Activated CD4-positive, alpha-beta T cell treated with anti-CD3 and anti-CD28 coated beads, Interleukin-2, amount 10 ng/mL, durations not matched to agents 7 days and 5 days (primary cell): ENCODE measurements around the gene IMPG1. TPM values are rescaled to one million over a fixed set of nuclear protein-coding genes. Genes with fewer than 3 reads are reported as not detected.
"Not testable (repeated sequence)": the region's sequence is repeated elsewhere in the genome, so short reads cannot be mapped to it uniquely, and the experiment has no call there.

Experiments
- CTCF ChIA-PET: fragments of 350-600 bp; sonication (Branson Sonifier 250); formaldehyde crosslinking; loops from one replicate; lab custom pipeline; 2021; ENCODE audit warnings: antibody characterized with exemption; lab: Charles Lee
- POLR2A ChIA-PET: fragments of 350-600 bp; sonication (Branson Sonifier 250); formaldehyde crosslinking; loops from one replicate; lab custom pipeline; 2021; ENCODE audit warnings: antibody characterized with exemption; lab: Charles Lee
- DNase-seq: peaks from one replicate; pipeline ENCODE4 v3.0.0-alpha.2; 2020
- H3K27ac Mint-ChIP-seq: one replicate; pipeline ENCODE4 v1.8.0; 2021; ENCODE audit warnings: mild to moderate bottlenecking, moderate library complexity, mixed read lengths
- H3K27me3 Mint-ChIP-seq: one replicate; pipeline ENCODE4 v1.8.0; 2021; ENCODE audit warnings: mixed read lengths
- H3K36me3 Mint-ChIP-seq: one replicate; pipeline ENCODE4 v1.8.0; 2021; ENCODE audit warnings: low read depth, mixed read lengths
- H3K4me1 Mint-ChIP-seq: one replicate; pipeline ENCODE4 v1.8.0; 2021; ENCODE audit warnings: mixed read lengths
- H3K4me3 Mint-ChIP-seq: one replicate; pipeline ENCODE4 v1.8.0; 2021; ENCODE audit warnings: mild to moderate bottlenecking, moderate library complexity, mixed read lengths
- H3K9me3 Mint-ChIP-seq: one replicate; pipeline ENCODE4 v1.8.0; 2021; ENCODE audit warnings: mixed read lengths
- total RNA-seq, 2 experiments: library from RNA; stranded (reverse); gene quantifications; one replicate each; pipeline ENCODE4 v1.2.3, GENCODE V29; 2021

IMPG1 gene
- total RNA-seq, 2 experiments from 2014 or later, result not detected

DNA sequence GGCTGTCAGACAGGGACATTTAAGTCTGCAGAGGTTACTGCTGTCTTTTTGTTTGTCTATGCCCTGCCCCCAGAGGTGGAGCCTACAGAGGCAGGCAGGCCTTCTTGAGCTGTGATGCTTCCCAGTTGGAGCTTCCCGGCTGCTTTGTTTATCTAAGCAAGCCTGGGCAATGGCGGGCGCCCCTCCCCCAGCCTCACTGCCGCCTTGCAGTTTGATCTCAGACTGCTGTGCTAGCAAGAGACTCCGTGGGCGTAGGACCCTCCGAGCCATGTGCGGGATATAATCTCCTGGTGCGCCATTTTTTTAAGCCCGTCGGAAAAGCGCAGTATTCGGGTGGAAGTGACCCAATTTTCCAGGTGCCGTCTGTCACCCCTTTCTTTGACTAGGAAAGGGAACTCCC, 167.3 kb downstream of the IMPG1 start:
- CTCF ChIA-PET, result interaction anchor here (0.6 kb wide), 1 partner anchor 904 kb away, joined by 3 read pairs; no protein-coding TSS in a partner anchor
- H3K27me3 Mint-ChIP-seq, H3K36me3 Mint-ChIP-seq, H3K27ac Mint-ChIP-seq, H3K9me3 Mint-ChIP-seq, H3K4me3 Mint-ChIP-seq, POLR2A ChIA-PET, DNase-seq, H3K4me1 Mint-ChIP-seq: not testable (repeated sequence)

DNA sequence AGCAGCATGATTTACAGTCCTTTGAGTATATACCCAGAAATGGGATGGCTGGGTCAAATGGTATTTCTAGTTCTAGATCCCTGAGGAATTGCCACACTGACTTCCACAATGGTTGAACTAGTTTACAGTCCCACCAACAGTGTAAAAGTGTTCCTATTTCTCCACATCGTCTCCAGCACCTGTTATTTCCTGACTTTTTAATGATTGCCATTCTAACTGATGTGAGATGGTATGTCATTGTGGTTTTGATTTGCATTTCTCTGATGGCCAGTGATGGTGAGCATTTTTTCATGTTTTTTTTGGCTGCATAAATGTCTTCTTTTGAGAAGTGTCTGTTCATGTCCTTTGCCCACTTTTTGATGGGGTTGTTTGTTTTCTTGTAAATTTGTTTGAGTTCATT, 172.2 kb downstream of the IMPG1 start:
- H3K4me3 Mint-ChIP-seq, CTCF ChIA-PET, H3K27ac Mint-ChIP-seq, H3K27me3 Mint-ChIP-seq, POLR2A ChIA-PET, H3K9me3 Mint-ChIP-seq, DNase-seq, H3K36me3 Mint-ChIP-seq, H3K4me1 Mint-ChIP-seq: not testable (repeated sequence)

DNA sequence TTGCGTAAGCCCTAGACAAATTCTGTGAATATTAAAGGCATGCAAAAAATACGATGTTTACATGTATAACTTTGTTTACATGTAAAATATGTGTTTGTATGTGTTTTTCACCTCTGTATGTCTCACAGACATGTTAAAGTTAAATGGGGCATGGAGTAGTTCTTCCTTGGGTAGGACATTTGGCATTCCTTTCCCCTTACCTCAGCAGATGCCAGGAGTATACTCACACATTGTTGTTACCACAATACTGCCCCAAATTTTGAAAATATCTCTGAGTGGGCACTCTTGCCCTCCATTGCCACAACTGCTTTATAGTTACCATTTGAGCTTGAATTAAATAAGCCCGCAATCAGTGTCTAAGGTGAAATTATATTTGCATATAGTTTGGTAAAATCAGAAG, 175.9 kb downstream of the IMPG1 start:
- ChIA-PET POLR2A (no interaction called here), CTCF (no interaction called here)
- H3K27me3 Mint-ChIP-seq, result peaks cover 1% of the 10 kb centered on the region
- H3K9me3 Mint-ChIP-seq, result no peaks in the 10 kb centered on the region
- H3K4me3 Mint-ChIP-seq, result no peak overlapping the region
- no peaks in the 10 kb centered on the region for H3K4me1 Mint-ChIP-seq
- H3K27ac Mint-ChIP-seq, result no peak overlapping the region
- no peak for DNase-seq
- H3K36me3 Mint-ChIP-seq, result no peaks in the 10 kb centered on the region

DNA sequence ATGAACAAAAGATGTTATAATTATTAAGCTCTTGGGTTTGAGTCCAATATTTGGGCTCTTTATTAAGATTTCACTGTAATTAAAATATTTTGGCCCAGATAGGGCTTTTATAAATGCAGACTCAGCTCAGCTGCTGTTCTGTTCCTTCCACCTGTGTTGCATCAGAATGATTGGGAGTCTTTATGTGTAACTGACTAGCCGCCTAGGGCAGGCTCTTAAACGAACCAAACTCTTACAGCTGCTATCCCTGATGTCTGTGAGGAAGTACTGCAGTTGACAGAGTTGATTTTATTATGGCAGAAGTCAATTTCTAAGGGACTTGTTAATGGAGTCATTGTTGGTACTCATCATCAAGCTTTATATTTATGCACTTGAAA, 178.7 kb downstream of the IMPG1 start:
- Mint-ChIP-seq H3K36me3 (no peaks in the 10 kb centered on the region), H3K4me1 (no peaks in the 10 kb centered on the region), H3K4me3 (no peak overlapping the region), H3K9me3 (no peaks in the 10 kb centered on the region), H3K27ac (no peak overlapping the region), H3K27me3 (peaks cover 1% of the 10 kb centered on the region)
- no peak for DNase-seq
- ChIA-PET CTCF (interaction anchor here (1.1 kb wide), 1 partner anchor 38 kb away, joined by 3 read pairs; no protein-coding TSS in a partner anchor), POLR2A (no interaction called here)

DNA sequence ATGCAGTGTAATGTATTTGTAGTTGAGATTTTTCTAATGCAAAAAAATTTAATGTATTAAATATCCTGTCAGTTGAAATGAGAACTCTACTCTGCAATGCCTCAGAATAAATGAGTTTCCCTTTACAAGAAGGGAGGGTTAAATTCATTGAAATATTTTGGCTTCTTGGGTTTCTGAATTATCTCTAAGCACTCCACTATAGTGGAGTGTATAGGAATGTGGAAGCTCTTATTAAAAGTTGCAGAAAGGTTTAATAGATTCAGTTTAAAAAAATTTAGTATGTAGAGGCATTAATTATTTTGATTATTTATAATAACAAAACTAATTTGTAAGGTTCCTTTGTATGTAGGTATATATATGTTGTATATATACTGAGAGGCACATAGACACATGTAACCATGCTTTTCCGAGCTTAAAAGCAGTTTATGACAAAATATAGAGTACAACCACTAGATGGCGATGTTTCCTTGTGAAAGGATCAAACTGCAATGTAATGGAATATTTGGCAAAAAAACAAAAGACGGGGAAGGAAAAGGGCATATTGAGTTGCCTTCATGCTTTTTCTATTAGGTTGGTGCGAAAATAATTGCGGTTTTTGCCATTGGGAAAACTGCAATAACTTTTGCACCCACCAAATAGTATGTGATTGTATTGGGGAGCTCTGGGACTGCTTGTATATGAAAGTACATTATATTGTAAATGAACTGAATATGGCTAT, 179.2 kb downstream of the IMPG1 start:
- Mint-ChIP-seq H3K36me3 (no peaks in the 10 kb centered on the region), H3K9me3 (no peaks in the 10 kb centered on the region), H3K4me1 (no peaks in the 10 kb centered on the region), H3K27me3 (peaks cover 1% of the 10 kb centered on the region), H3K4me3 (no peak overlapping the region), H3K27ac (no peak overlapping the region)
- POLR2A ChIA-PET, result no interaction called here
- peak; percentile 14 for DNase-seq
- CTCF ChIA-PET, result interaction anchor here (0.6 to 1.1 kb wide), 2 partner anchors 39 to 66 kb away, joined by 3 read pairs; no protein-coding TSS in a partner anchor

DNA sequence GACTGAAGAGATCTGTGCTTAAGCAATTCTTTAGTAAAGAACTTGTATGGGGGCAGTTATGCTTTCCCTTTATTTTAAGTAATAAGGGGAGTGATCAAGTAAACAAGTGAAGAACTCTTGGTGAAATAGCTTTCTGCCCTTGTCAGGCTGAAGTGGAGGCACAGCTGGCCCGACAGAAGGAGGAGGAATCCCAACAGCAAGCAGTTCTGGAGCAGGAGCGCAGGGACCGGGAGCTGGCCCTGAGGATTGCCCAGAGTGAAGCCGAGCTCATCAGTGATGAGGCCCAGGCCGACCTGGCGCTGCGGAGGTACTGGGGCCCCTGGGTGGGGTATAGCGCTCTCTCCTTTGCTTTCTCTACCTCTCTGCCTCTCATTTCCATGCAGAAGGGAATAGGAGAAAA, 180.1 kb downstream of the IMPG1 start:
- H3K4me3 Mint-ChIP-seq, result no peak overlapping the region
- H3K36me3 Mint-ChIP-seq, result no peaks in the 10 kb centered on the region
- CTCF ChIA-PET, result interaction anchor here (0.6 kb wide), 1 partner anchor 66 kb away, joined by 3 read pairs; no protein-coding TSS in a partner anchor
- no peaks in the 10 kb centered on the region for H3K9me3 Mint-ChIP-seq
- peaks cover 1% of the 10 kb centered on the region for H3K27me3 Mint-ChIP-seq
- POLR2A ChIA-PET, result no interaction called here
- no peaks in the 10 kb centered on the region for H3K4me1 Mint-ChIP-seq
- no peak for DNase-seq
- H3K27ac Mint-ChIP-seq, result no peak overlapping the region

DNA sequence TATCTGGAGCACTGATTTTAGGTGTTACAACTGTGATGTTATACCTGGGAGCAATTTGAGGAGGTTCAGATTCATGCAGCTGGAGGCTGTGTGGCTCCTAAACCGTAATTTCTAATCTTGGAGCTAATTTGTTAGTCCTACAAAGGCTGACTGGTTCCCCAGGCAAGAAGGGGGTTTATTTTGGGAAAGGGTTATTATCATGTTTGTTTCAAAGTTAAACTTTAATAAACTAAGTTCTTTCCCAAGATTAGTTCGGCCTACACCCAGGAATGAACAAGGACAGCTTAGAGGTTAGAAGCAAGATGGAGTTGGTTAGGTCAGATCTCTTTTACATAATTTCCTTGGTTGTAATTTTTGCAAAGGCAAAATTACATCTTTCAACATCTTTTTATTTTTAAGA, 187.6 kb downstream of the IMPG1 start:
- ChIA-PET CTCF (no interaction called here), POLR2A (no interaction called here)
- Mint-ChIP-seq H3K4me1 (no peaks in the 10 kb centered on the region), H3K9me3 (no peaks in the 10 kb centered on the region), H3K27me3 (no peaks in the 10 kb centered on the region), H3K36me3 (no peaks in the 10 kb centered on the region), H3K27ac (no peak overlapping the region), H3K4me3 (no peak overlapping the region)
- DNase-seq, result no peak

DNA sequence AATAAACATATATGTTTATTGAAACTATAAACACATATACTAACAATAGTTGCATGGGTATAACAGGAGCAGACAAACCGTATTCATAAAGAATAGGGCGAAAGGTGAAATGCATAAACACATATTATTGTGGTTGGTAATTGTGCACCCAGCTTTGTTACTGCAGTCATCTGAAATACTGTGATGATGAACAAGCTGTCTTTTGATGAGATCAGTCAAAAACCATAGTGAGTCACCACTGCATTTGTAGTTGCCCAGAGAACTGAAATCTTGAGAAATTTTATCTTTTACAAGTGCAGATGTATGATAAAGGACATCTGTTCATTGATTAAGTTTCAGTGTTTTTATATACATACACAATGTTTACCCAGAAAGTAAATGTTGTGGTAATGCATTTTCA, 189.7 kb downstream of the IMPG1 start:
- no peak for DNase-seq
- CTCF ChIA-PET, result no interaction called here
- Mint-ChIP-seq H3K27ac (no peak overlapping the region), H3K4me1 (no peaks in the 10 kb centered on the region), H3K27me3 (no peaks in the 10 kb centered on the region), H3K36me3 (no peaks in the 10 kb centered on the region), H3K9me3 (no peaks in the 10 kb centered on the region), H3K4me3 (no peak overlapping the region)
- POLR2A ChIA-PET, result no interaction called here

DNA sequence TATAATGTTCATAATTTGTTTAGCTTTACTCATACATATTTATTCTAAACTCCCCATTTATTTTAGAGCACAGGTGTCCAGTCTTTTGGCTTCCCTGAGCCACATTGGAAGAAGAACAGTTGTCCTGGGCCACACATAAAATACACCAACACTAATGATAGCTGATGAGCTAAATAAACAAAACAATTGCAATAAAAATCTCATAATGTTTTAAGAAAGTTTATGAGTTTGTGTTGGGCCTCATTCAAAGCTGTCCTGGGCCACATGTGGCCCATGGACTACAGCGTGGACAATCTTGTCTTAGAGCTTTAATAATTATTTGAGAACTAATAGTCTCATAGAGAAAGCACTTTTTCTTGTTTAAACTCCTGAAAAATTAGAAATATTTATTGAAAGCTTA, 192.2 kb downstream of the IMPG1 start:
- Mint-ChIP-seq H3K36me3 (no peaks in the 10 kb centered on the region), H3K4me1 (no peaks in the 10 kb centered on the region), H3K9me3 (no peaks in the 10 kb centered on the region), H3K27ac (no peak overlapping the region), H3K27me3 (no peaks in the 10 kb centered on the region), H3K4me3 (no peak overlapping the region)
- CTCF ChIA-PET, result no interaction called here
- POLR2A ChIA-PET, result interaction anchor here (0.7 kb wide), 1 partner anchor 45 kb away, joined by 3 read pairs; no protein-coding TSS in a partner anchor
- DNase-seq, result no peak

DNA sequence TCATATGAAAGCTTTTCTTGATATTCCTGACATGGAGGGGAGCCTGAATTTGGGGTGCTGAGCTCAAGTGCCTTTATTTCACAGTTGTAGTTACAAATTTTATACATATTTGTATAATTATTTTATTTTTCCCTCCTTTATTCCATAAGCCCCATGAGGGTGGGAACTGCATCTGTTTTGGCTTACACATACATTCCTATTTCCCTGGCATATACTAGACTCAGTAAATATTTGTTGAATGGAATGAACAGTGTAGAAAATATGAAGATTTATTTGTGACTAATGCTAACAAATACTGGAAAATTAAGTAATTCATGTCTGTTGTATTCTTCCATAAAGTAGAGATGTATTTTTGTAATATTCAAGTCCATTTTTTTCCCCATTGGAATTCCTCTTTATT, 196.3 kb downstream of the IMPG1 start:
- no peak overlapping the region for H3K4me3 Mint-ChIP-seq
- no peak overlapping the region for H3K27ac Mint-ChIP-seq
- H3K4me1 Mint-ChIP-seq, result no peaks in the 10 kb centered on the region
- H3K9me3 Mint-ChIP-seq, result no peaks in the 10 kb centered on the region
- H3K36me3 Mint-ChIP-seq, result no peaks in the 10 kb centered on the region
- ChIA-PET CTCF (no interaction called here), POLR2A (no interaction called here)
- H3K27me3 Mint-ChIP-seq, result no peaks in the 10 kb centered on the region
- no peak for DNase-seq

DNA sequence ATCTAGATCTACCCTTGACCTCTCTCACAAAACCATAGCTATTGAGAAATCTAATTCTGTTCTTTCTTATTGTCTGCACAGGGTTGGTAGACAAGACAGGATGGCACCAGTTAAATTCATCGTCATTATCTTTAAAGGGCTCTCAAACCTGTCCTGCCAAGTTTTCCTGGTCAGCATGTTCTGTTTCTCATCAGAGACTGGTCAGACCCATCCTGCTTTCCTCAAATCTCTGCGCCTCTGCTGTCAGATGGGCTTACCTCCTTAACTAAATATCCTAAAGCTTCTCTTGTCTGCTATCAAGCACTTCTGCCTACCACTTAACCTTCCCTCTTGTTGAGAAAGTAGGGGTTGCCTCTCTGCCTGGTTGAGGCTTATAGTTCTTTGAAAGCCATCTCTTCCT, 198.2 kb downstream of the IMPG1 start:
- H3K36me3 Mint-ChIP-seq, result no peaks in the 10 kb centered on the region
- H3K4me3 Mint-ChIP-seq, result no peak overlapping the region
- ChIA-PET CTCF (no interaction called here), POLR2A (no interaction called here)
- DNase-seq, result no peak
- H3K27me3 Mint-ChIP-seq, result no peaks in the 10 kb centered on the region
- H3K4me1 Mint-ChIP-seq, result no peaks in the 10 kb centered on the region
- no peaks in the 10 kb centered on the region for H3K9me3 Mint-ChIP-seq
- no peak overlapping the region for H3K27ac Mint-ChIP-seq
